Caco-2 (cell line): ENCODE results near the gene NUB1. TPM values are rescaled to one million over a fixed set of nuclear protein-coding genes. Genes with fewer than 3 reads are reported as not detected.
"Not testable (repeated sequence)": the region's sequence is repeated elsewhere in the genome, so short reads cannot be mapped to it uniquely, and the experiment has no call there.

Source experiments
- BruUV-seq: library from RNA; stranded (reverse); fragments of 400-500 nt; replicated peaks from 2 replicates; lab custom pipeline; 2021; lab: Mats Ljungman, UMichigan
- CTCF ChIA-PET: fragments of 300-600 bp; sonication (Branson Sonifier 250); formaldehyde crosslinking; loops from one replicate; lab custom pipeline; 2022; ENCODE audit warnings: antibody characterized with exemption; lab: Charles Lee
- POLR2A ChIA-PET: fragments of 300-600 bp; sonication (Branson Sonifier 250); formaldehyde crosslinking; loops from one replicate; lab custom pipeline; 2022; ENCODE audit warnings: antibody characterized with exemption; lab: Charles Lee
- DNase-seq, 2 experiments: peaks; one replicate each; pipeline versions ENCODE4 v3.0.0 to v3.0.0-alpha.2; 2020 to 2022
- H3K27me3 ChIP-seq: replicated peaks from 2 replicates; pipeline ENCODE4 v1.6.0; 2011; ENCODE audit warnings: low read length; ENCODE audit not compliant: control insufficient read depth, insufficient read depth
- H3K36me3 ChIP-seq: 2 replicates; pipeline ENCODE4 v1.5.1; 2011; ENCODE audit warnings: low read length; ENCODE audit not compliant: control insufficient read depth, insufficient read depth
- H3K4me1 ChIP-seq: fragments of 250-450 bp; sonication (Bioruptor Pico); 2 replicates; pipeline ENCODE4 v1.5.1; 2020; ENCODE audit warnings: mild to moderate bottlenecking
- H3K4me3 ChIP-seq: 2 replicates; pipeline ENCODE4 v1.5.1; 2011; ENCODE audit warnings: low read depth, mild to moderate bottlenecking, control low read depth, low read length
- H3K9me3 ChIP-seq: fragments of 250-450 bp; sonication (Bioruptor Pico); 2 replicates; pipeline ENCODE4 v1.5.1; 2020; ENCODE audit warnings: mild to moderate bottlenecking, moderate library complexity
- H3K27ac Mint-ChIP-seq: one replicate; pipeline ENCODE4 v1.8.0; 2022; ENCODE audit warnings: mixed read lengths; ENCODE audit not compliant: unreplicated experiment
- H3K27me3 Mint-ChIP-seq: one replicate; pipeline ENCODE4 v1.8.0; 2022; ENCODE audit warnings: mixed read lengths; ENCODE audit not compliant: insufficient read depth, unreplicated experiment
- H3K36me3 Mint-ChIP-seq: one replicate; pipeline ENCODE4 v1.8.0; 2022; ENCODE audit warnings: mild to moderate bottlenecking, mixed read lengths; ENCODE audit not compliant: insufficient read depth, unreplicated experiment
- H3K4me1 Mint-ChIP-seq: one replicate; pipeline ENCODE4 v1.8.0; 2022; ENCODE audit warnings: low read depth, mixed read lengths; ENCODE audit not compliant: unreplicated experiment
- H3K4me3 Mint-ChIP-seq: one replicate; pipeline ENCODE4 v1.8.0; 2022; ENCODE audit warnings: mild to moderate bottlenecking, moderate library complexity, mixed read lengths; ENCODE audit not compliant: unreplicated experiment
- H3K9me3 Mint-ChIP-seq: one replicate; pipeline ENCODE4 v1.8.0; 2022; ENCODE audit warnings: mixed read lengths; ENCODE audit not compliant: unreplicated experiment
- CTCF ChIP-seq, 2 experiments: fragments of 200-600 bp in 1 of 2; IDR thresholded peaks; 1 replicate in 1 of 2; 2 replicates in 1 of 2; pipeline versions ENCODE4 v1.5.1 to v1.8.0; 2011 to 2022; ENCODE audit warnings: antibody characterized with exemption in 1 of 2, control low read depth in 1 of 2, inconsistent platforms in 1 of 2, low read depth in 1 of 2, low read length in 1 of 2, mild to moderate bottlenecking in 1 of 2, moderate library complexity in 1 of 2; ENCODE audit not compliant: insufficient read depth in 1 of 2, severe bottlenecking in 1 of 2, unreplicated experiment in 1 of 2
- intact Hi-C: fragments of 100-400 bp; cut with micrococcal nuclease; formaldehyde crosslinking; loops from one replicate; pipeline ENCODE4 v1.10.0; 2022; ENCODE audit not compliant: unreplicated experiment
- total RNA-seq: library from RNA; stranded (reverse); gene quantifications from 2 replicates; pipeline ENCODE4 v1.2.3, GENCODE V29; 2022

Gene NUB1
- total RNA-seq, 1 experiment from 2014 or later = 51.6 TPM

- Histone ChIP-seq H3K4me3 (no peak overlapping the region), H3K27me3 (no peaks in the 10 kb centered on the region; the same call in none of the 2 replicates), H3K36me3 (no peaks in the 10 kb centered on the region), H3K4me1 (no peaks in the 10 kb centered on the region), H3K9me3 (no peaks in the 10 kb centered on the region)
- ChIA-PET POLR2A (no interaction called here), CTCF (no interaction called here)
- H3K4me3 Mint-ChIP-seq = no peak overlapping the region
- no peaks in the 10 kb centered on the region for H3K4me1 Mint-ChIP-seq
- no peaks in the 10 kb centered on the region for H3K9me3 Mint-ChIP-seq
- H3K36me3 Mint-ChIP-seq = no peaks in the 10 kb centered on the region
- H3K27me3 Mint-ChIP-seq = peaks cover 23% of the 10 kb centered on the region
- no peak for TF ChIP-seq CTCF (IDR thresholded peaks at IDR 0.05; ENCODE audit: insufficient read depth in 1 of 2, low read depth in 1 of 2, low read length in 1 of 2, severe bottlenecking in 1 of 2, unreplicated experiment in 1 of 2)
- no TSS peak for BruUV-seq
- no peak for DNase-seq
- no peak overlapping the region for H3K27ac Mint-ChIP-seq
- intact Hi-C loops = no loop called here
Measured at GRCh38 chr7:151299940-151300645, 41.5 kb upstream of the NUB1 start.

GRCh38 chr7:151301471-151302462 is 39.8 kb upstream of the NUB1 start:
- H3K4me1 Mint-ChIP-seq = no peaks in the 10 kb centered on the region
- Histone ChIP-seq H3K9me3 (no peaks in the 10 kb centered on the region), H3K36me3 (no peaks in the 10 kb centered on the region), H3K27me3 (no peaks in the 10 kb centered on the region; the same call in none of the 2 replicates), H3K4me3 (no peak overlapping the region), H3K4me1 (no peaks in the 10 kb centered on the region)
- no peak overlapping the region for H3K4me3 Mint-ChIP-seq
- DNase-seq = no peak
- ChIA-PET CTCF (interaction anchor here (0.7 to 1.1 kb wide), 2 partner anchors 59 to 178 kb away, joined by 3 to 7 read pairs; no protein-coding TSS in a partner anchor), POLR2A (no interaction called here)
- no peak overlapping the region for H3K27ac Mint-ChIP-seq
- H3K36me3 Mint-ChIP-seq = no peaks in the 10 kb centered on the region
- no TSS peak for BruUV-seq
- no peak for TF ChIP-seq CTCF (IDR thresholded peaks at IDR 0.05; ENCODE audit: insufficient read depth in 1 of 2, low read depth in 1 of 2, low read length in 1 of 2, severe bottlenecking in 1 of 2, unreplicated experiment in 1 of 2)
- intact Hi-C loops = no loop called here
- peaks cover 31% of the 10 kb centered on the region for H3K27me3 Mint-ChIP-seq
- H3K9me3 Mint-ChIP-seq = no peaks in the 10 kb centered on the region

GRCh38 chr7:151304251-151304650 is 37.4 kb upstream of the NUB1 start:
- H3K4me1 Mint-ChIP-seq, H3K27ac Mint-ChIP-seq, intact Hi-C loops, H3K27me3 ChIP-seq, H3K9me3 ChIP-seq, H3K4me1 ChIP-seq, H3K36me3 Mint-ChIP-seq, DNase-seq, H3K9me3 Mint-ChIP-seq, BruUV-seq, H3K4me3 ChIP-seq, H3K36me3 ChIP-seq: not testable (repeated sequence)
- CTCF ChIA-PET = interaction anchor here (0.7 to 1.1 kb wide), 3 partner anchors 60 to 891 kb away, joined by 3 to 6 read pairs (median 3); no protein-coding TSS in a partner anchor
- H3K4me3 Mint-ChIP-seq = peak overlapping the region; percentile 62
- H3K27me3 Mint-ChIP-seq = peaks cover 23% of the 10 kb centered on the region
- POLR2A ChIA-PET = interaction anchor here (0.7 kb wide), 1 partner anchor 72 kb away, joined by 5 read pairs; no protein-coding TSS in a partner anchor
